Mammary epithelial cell (primary cell): ENCODE results near the gene ALG8.

Experiments
- CTCF ChIP-seq, 2 donors: IDR thresholded peaks in 1 of 2; conservative IDR thresholded peaks in 1 of 2; 2 replicates each; pipeline ENCODE4 v1.5.1; 2011 to 2012; ENCODE audit warnings: inconsistent platforms in 2 of 2, low read length in 2 of 2, mild to moderate bottlenecking in 2 of 2, control low read depth in 1 of 2, low read depth in 1 of 2; ENCODE audit not compliant: insufficient read depth in 1 of 2; ENCODE audit errors: extremely low read depth in 1 of 2
- EZH2 ChIP-seq: IDR thresholded peaks from 2 replicates; pipeline ENCODE4 v1.6.1; 2012; ENCODE audit warnings: low read length, inconsistent platforms, borderline replicate concordance

DNA sequence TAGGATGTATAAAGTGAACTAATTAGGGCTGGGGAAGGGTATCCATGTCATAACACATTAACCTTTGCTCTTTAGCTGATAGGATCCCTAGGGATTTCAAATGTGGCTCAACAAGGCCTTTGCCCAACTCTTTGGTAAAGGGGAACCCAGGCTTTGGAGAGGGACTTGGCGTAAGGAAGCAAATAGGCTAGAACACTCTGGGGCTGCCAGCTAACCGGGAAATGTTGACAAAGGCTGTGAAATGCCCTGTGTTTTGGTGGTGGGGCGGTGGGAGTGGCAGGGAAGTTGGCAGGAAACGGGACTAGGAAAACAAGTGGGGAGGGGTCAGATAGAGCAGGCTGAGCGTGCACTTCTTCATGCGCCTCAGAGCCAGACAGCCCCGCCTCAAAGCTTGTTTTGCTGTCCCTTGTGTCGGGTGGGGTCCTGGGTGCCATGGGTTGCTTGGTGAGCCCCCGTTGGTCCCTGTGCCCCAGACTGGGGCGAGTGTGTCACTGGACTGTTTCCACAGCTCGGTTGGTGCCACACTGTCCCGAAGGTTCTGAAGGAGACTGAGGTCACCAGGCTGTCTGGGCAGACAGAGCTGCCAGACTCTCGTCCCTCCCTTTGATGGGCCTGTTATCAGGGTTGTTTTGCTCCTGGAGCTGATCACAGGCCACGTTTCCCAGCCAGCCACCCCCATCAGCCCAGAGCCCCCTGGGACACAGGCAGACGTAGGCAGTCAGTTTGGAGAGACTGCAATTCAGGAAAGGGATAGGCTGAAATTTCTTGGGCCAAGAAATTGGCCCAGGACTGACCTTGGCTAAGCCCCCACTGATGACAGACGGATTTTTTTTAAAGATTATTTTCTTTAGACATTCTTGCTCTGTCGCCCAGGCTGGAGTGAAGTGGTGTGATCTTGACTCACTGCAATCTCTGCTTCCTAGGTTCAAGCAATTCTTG lies 29.4 kb upstream of the ALG8 start:
- TF ChIP-seq CTCF (conservative IDR thresholded peaks at IDR 0.05 in 1 of 2, IDR thresholded peaks at IDR 0.05 in 1 of 2; ENCODE audit: extremely low read depth in 1 of 2, insufficient read depth in 1 of 2, low read depth in 1 of 2, low read length in 2 of 2) (no peak), EZH2 (no peak)
